GM21367 (cell line): ENCODE results near the gene TOMM20L.
"Not testable (repeated sequence)": the region's sequence is repeated elsewhere in the genome, so short reads cannot be mapped to it uniquely, and the experiment has no call there.

Source experiments
- ATAC-seq: cut with Tn5 transposase; IDR thresholded peaks from one replicate; pipeline ENCODE4 v1.9.1; 2021; ENCODE audit not compliant: unreplicated experiment

Gene TOMM20L

DNA sequence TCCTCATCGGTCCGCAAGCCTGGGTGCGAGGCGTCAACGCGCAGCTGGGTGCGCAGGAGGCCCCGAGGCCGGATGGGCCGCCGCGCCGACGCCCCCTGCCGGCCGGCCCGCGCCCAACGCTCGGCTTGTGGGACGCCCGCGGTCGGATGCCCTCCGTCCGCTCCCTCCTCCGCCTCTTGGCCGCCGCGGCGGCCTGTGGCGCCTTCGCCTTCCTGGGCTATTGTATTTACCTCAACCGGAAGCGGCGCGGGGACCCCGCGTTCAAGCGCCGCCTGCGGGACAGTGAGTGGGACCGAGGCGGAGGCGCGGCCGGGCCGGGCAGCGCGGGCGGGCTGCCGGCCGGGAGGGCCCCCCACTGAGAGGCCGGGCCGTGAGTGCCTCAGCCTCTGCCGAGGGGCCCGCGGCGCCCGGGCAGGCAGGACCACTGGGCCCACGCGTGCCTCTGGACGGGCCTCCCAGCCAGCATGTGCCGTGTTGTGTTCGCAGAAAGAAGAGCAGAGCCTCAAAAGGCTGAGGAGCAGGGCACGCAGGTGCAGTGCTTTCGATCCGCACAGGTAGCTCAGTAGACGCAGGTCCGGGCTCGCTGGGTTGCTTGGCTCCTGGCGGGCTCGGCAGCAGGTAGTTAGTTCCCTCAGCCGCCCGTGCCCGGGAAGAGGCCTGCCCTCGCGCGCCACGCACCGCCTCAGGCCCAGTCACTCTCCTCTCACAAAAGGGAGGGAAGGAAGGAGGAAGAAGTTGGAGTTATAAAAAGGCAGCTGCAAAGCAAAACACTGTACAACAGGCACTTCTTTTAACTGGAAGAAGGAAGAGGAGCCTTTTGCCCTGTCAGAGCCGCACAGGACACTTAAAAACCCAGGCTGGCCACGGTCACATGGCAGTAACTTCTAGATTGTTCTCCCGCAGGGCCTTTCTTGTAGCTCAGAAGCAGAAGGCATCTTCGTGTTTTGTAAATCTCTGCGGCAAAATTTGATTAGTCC lies at the start of gene TOMM20L:
TOMM20L (plus strand) TSS at position 119 of the 977 bp plus-strand sequence; CDS start at position 147, 28 bp downstream.
- ATAC-seq: peak; percentile 95

DNA sequence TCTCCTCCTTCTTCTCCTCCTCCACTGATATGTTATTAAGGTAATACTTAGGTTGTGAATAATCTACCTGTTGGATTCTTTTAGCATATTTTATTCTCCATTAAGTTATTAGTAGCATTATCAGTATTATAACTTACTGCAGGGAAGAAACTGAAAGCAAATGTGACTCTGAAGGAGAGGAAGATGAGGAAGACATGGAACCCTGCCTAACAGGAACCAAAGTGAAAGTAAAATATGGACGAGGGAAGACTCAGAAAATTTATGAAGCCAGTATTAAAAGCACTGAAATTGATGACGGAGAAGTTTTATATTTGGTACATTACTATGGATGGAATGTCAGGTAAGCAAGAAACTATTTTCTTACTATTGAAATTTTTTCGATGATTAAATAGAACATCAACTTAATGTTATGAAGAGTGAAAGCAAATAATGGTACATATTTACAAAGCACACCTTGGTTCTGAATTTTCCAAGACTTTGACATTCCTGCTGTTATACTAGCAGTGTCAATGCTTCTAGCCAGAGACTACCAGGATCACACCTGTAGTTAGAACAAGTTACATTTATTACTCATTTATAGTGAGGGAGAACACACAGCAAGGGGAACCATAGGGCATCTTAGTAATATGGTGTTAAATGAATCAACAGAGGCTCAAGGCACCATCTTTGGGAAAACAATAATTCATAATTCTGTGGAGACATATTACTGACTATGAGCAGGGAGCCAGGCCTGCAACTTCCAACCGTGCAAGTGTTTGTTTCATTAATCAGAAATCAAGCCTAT lies 42.0 kb upstream of the TOMM20L start:
- no peak for ATAC-seq

GRCh38 chr14:58354808-58355207 lies 40.9 kb upstream of the TOMM20L start:
- no peak for ATAC-seq

DNA sequence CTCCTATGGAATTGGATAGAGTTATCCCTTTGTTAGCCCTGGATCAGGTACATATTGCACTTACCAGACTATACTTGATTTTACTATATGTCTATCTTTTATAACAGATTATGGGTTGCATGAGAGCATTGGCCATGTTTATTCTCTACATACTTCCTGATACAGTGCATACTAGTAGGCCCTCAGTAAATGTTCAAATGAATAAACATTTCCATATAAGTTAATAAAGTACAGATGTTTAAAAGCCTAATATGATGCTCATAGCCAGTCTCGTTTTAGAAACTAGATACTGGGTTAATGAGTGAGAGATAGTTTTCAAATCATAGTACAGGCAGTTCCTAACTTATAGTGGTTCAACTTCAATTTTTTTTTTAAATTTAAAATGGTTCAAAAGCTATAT lies 39.5 kb upstream of the TOMM20L start:
- no peak for ATAC-seq

- not testable (repeated sequence) for ATAC-seq
Observed at GRCh38 chr14:58362272-58362671, 33.5 kb upstream of the TOMM20L start.

DNA sequence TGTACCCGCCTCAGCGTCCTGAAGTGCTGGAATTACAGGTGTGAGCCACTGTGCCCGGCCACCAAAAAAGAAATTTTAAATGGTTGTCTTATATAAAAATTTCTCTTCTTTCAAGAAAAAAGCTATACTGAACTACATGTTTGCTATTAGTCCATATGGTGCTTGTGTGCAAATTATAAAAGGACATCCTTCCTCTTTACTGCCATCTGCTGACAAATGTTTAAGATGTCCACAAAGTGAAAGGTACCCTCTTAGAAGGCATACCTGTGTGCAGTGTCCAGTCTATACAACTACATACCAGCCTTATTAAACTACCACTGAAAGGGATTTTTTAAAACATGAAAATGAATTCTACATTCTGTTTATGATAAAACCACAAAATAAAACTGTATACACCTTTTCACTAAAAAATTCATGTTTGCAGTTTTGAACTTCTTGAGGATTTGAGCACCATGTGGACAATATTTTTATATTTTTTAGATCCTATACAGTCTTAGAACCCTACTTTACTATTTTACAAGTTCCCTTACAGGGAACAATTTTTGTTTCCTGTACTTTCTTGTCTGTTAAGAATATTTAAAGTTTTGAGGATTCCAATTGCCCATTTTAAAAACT lies 32.8 kb upstream of the TOMM20L start:
- no peak for ATAC-seq

- no peak for ATAC-seq
Observed at GRCh38 chr14:58364316-58364715, 31.4 kb upstream of the TOMM20L start.

GRCh38 chr14:58367296-58367695 lies 28.4 kb upstream of the TOMM20L start:
- ATAC-seq: no peak

DNA sequence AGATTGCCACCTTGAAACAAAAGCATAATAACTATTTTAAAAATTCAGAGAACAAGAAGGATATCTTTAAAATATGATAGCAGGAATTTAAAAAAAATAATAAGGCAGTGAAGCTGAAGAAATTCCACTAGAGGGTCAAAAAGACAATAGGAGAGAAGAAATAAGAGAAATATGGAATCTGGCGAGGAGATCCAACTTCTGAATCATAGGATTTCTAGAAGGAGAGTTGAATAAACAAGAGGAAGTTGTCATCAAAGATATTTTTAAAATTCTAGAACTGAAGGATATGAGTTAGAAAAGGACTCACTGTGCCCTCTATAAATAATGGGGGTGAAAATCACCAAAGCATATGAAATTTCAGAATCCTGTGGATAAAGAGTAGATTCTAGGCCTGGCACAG lies 26.8 kb upstream of the TOMM20L start:
- no peak for ATAC-seq

GRCh38 chr14:58376791-58377190 lies 18.9 kb upstream of the TOMM20L start:
- no peak for ATAC-seq

GRCh38 chr14:58390830-58391229 lies 4.9 kb upstream of the TOMM20L start:
- no peak for ATAC-seq

- no peak for ATAC-seq
Observed at GRCh38 chr14:58395562-58395811, 243 bp upstream of the TOMM20L start.

- ATAC-seq: no peak
Observed at GRCh38 chr14:58397156-58397555, 1.4 kb downstream of the TOMM20L start.

- no peak for ATAC-seq
Observed at GRCh38 chr14:58398495-58398894, 2.8 kb downstream of the TOMM20L start.

- ATAC-seq: no peak
Observed at GRCh38 chr14:58398895-58399294, 3.2 kb downstream of the TOMM20L start.

- no peak for ATAC-seq
Observed at GRCh38 chr14:58401587-58401986, 5.9 kb downstream of the TOMM20L start.

GRCh38 chr14:58408681-58409215 lies 13.0 kb downstream of the TOMM20L start:
- no peak for ATAC-seq

DNA sequence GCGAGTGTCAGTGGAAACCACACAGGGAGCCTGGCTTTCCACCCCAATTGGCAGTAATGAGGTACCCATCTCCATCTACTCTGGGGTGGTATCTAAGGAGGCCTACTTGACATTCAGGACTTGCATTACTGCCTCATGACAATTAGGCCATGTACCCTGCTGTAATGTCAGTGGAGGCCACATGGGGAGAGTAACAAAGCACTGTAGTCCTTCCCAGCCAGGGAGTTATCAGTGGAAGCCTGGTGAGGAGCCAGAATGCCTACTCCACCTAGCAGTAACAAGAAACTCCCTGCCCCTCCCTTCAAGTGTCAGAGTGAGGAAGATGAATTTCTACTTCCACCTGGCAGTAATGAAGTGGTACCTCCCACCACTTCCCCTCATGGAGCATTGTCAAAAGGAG lies 19.1 kb downstream of the TOMM20L start:
- ATAC-seq: no peak

- no peak for ATAC-seq
Observed at GRCh38 chr14:58415636-58416547, 20.2 kb downstream of the TOMM20L start.

- ATAC-seq: not testable (repeated sequence)
Observed at GRCh38 chr14:58416934-58417333, 21.2 kb downstream of the TOMM20L start.
